ENCODE results near the gene CREM. TPM values are rescaled to one million over a fixed set of nuclear protein-coding genes. Genes with fewer than 3 reads are reported as not detected.

CREM gene
- polyA plus RNA-seq, 3 donors = 11.4 to 12.4 (median 12.1) TPM

GRCh38 chr10:35202050-35202449 is 75.4 kb downstream of the CREM start:
- peaks cover 0 to 3% (median 3%) of the 10 kb centered on the region in 3 donors for H3K27me3 Mint-ChIP-seq (ENCODE audit: low read depth in 3 of 3)
- no peaks in the 10 kb centered on the region for H3K36me3 ChIP-seq (replicated peaks in 1 of 2; ENCODE audit: control insufficient read depth in 1 of 2, insufficient read depth in 2 of 2, low read length in 2 of 2)
- intact Hi-C loops (cut with micrococcal nuclease) = no loop called here
- no peak overlapping the region for H3K4me2 ChIP-seq (replicated peaks; ENCODE audit: extremely low read depth, low read length, poor library complexity, severe bottlenecking)
- H3K4me3 ChIP-seq (replicated peaks in 1 of 3; ENCODE audit: low read depth in 2 of 3, low read length in 3 of 3) = no peak overlapping the region
- H3K4me1 Mint-ChIP-seq = no peaks in the 10 kb centered on the region
- no peaks in the 10 kb centered on the region for H3K79me2 ChIP-seq (ENCODE audit: insufficient read depth, low read length)
- no peak for DNase-seq
- no peaks in the 10 kb centered on the region for H3K27me3 ChIP-seq (ENCODE audit: control insufficient read depth in 2 of 2, insufficient read depth in 2 of 2, low read length in 2 of 2)
- peaks cover 0 to 3% (median 0%) of the 10 kb centered on the region in 7 donors for H3K9me3 Mint-ChIP-seq
- H3K9me3 ChIP-seq (replicated peaks in 1 of 2; ENCODE audit: control insufficient read depth in 1 of 2, insufficient read depth in 1 of 2, low read length in 2 of 2) = no peaks in the 10 kb centered on the region
- peaks cover 0 to 2% of the 10 kb centered on the region in 2 donors for H3K36me3 Mint-ChIP-seq
- no peak overlapping the region for H3K27ac Mint-ChIP-seq
- TF ChIP-seq CTCF (IDR thresholded peaks at IDR 0.05) = no peak
- H2AFZ ChIP-seq (ENCODE audit: insufficient read depth, low read depth, low read length, poor library complexity, severe bottlenecking) = no peak overlapping the region
- no peaks in the 10 kb centered on the region for H4K20me1 ChIP-seq (ENCODE audit: insufficient read depth, low read length)
- H3K27ac ChIP-seq (ENCODE audit: low read depth in 1 of 2, low read length in 2 of 2) = no peak overlapping the region
- H3K9ac ChIP-seq (ENCODE audit: insufficient read depth, low read length, poor library complexity, severe bottlenecking) = no peak overlapping the region
- no peaks in the 10 kb centered on the region for H3K4me1 ChIP-seq (ENCODE audit: control insufficient read depth in 1 of 2, insufficient read depth in 2 of 2, low read length in 2 of 2)
- no peak overlapping the region for H3K4me3 Mint-ChIP-seq

GRCh38 chr10:35203745-35204144 is 77.1 kb downstream of the CREM start:
- H3K36me3 Mint-ChIP-seq = peaks cover 0 to 2% of the 10 kb centered on the region in 2 donors
- no peaks in the 10 kb centered on the region for H3K9me3 ChIP-seq (replicated peaks in 1 of 2; ENCODE audit: control insufficient read depth in 1 of 2, insufficient read depth in 1 of 2, low read length in 2 of 2)
- TF ChIP-seq CTCF (IDR thresholded peaks at IDR 0.05) = no peak
- no peaks in the 10 kb centered on the region for H3K27me3 ChIP-seq (ENCODE audit: control insufficient read depth in 2 of 2, insufficient read depth in 2 of 2, low read length in 2 of 2)
- peaks cover 0 to 1% (median 0%) of the 10 kb centered on the region in 7 donors for H3K9me3 Mint-ChIP-seq
- no peaks in the 10 kb centered on the region for H3K79me2 ChIP-seq (ENCODE audit: insufficient read depth, low read length)
- DNase-seq = no peak
- intact Hi-C loops (cut with micrococcal nuclease) = no loop called here
- no peak overlapping the region for H3K9ac ChIP-seq (ENCODE audit: insufficient read depth, low read length, poor library complexity, severe bottlenecking)
- H3K36me3 ChIP-seq (replicated peaks in 1 of 2; ENCODE audit: control insufficient read depth in 1 of 2, insufficient read depth in 2 of 2, low read length in 2 of 2) = no peaks in the 10 kb centered on the region
- no peak overlapping the region for H3K27ac ChIP-seq (ENCODE audit: low read depth in 1 of 2, low read length in 2 of 2)
- no peak overlapping the region for H3K4me3 Mint-ChIP-seq
- H2AFZ ChIP-seq (ENCODE audit: insufficient read depth, low read depth, low read length, poor library complexity, severe bottlenecking) = no peak overlapping the region
- no peaks in the 10 kb centered on the region for H4K20me1 ChIP-seq (ENCODE audit: insufficient read depth, low read length)
- no peak overlapping the region for H3K27ac Mint-ChIP-seq
- no peak overlapping the region for H3K4me3 ChIP-seq (replicated peaks in 1 of 3; ENCODE audit: low read depth in 2 of 3, low read length in 3 of 3)
- no CpG with 5 or more reads among the region's 4 CpGs for WGBS (ENCODE audit: insufficient coverage)
- peaks cover 0 to 3% (median 2%) of the 10 kb centered on the region in 3 donors for H3K27me3 Mint-ChIP-seq (ENCODE audit: low read depth in 3 of 3)
- no peak overlapping the region for H3K4me2 ChIP-seq (replicated peaks; ENCODE audit: extremely low read depth, low read length, poor library complexity, severe bottlenecking)
- H3K4me1 ChIP-seq (ENCODE audit: control insufficient read depth in 1 of 2, insufficient read depth in 2 of 2, low read length in 2 of 2) = no peaks in the 10 kb centered on the region
- peaks cover under 1% of the 10 kb centered on the region for H3K4me1 Mint-ChIP-seq

Data from CD14-positive monocyte (primary cell).